OCI-LY3 (cell line): ENCODE results near the gene PTPRM.

Experiments
- CTCF ChIP-seq: fragments of 200-600, 300-600 bp; sonication (generic); IDR thresholded peaks from 2 replicates; pipeline ENCODE4 v1.5.1; 2014; ENCODE audit warnings: antibody characterized with exemption, low read length, low read depth
- EZH2phosphoT487 ChIP-seq: fragments of 200-600 bp; shearing (Covaris generic); IDR thresholded peaks from 2 replicates; pipeline ENCODE4 v1.6.1; 2018; ENCODE audit warnings: antibody characterized with exemption, mixed run types, low read depth

- TF ChIP-seq EZH2phosphoT487 (no peak), CTCF (no peak)
Measured at GRCh38 chr18:7642331-7642890, 75.3 kb downstream of the PTPRM start.
